Measurements from ENCODE around the gene DNER. TPM values are rescaled to one million over a fixed set of nuclear protein-coding genes. Genes with fewer than 3 reads are reported as not detected.
"Not testable (repeated sequence)": the region's sequence is repeated elsewhere in the genome, so short reads cannot be mapped to it uniquely, and the experiment has no call there.

Gene DNER
- total and polyA plus RNA-seq, 4 donors, result 0.01 TPM; not detected in 3

GRCh38 chr2:229340086-229340760, 374.1 kb downstream of the DNER start:
- H3K27me3 ChIP-seq (ENCODE audit: control insufficient read depth in 4 of 4, insufficient read depth in 4 of 4, low read length in 3 of 4), result no peaks in the 10 kb centered on the region
- H3K36me3 ChIP-seq (ENCODE audit: control insufficient read depth in 4 of 4, insufficient read depth in 3 of 4, low read depth in 1 of 4, low read length in 3 of 4), result no peaks in the 10 kb centered on the region
- no peaks in the 10 kb centered on the region for H3K9me3 ChIP-seq (ENCODE audit: control insufficient read depth in 4 of 4, low read length in 3 of 4)
- WGBS, result 95% methylated on average over 8 of the region's 8 CpGs
- H3K27ac ChIP-seq (ENCODE audit: low read depth in 1 of 2, low read length in 2 of 2), result no peak overlapping the region
- no peak overlapping the region for H3K4me3 ChIP-seq (ENCODE audit: low read depth in 1 of 3, low read length in 3 of 3)
- no peak for TF ChIP-seq NR2F2 (IDR thresholded peaks at IDR 0.05)
- no peak for TF ChIP-seq RXRA (IDR thresholded peaks at IDR 0.05)
- no peak for TF ChIP-seq REST (IDR thresholded peaks at IDR 0.05)
- no peak for TF ChIP-seq RAD21 (IDR thresholded peaks at IDR 0.05)
- H3K9ac ChIP-seq (ENCODE audit: low read depth in 1 of 2, low read length in 2 of 2), result no peak overlapping the region
- H3K4me1 ChIP-seq (ENCODE audit: control insufficient read depth in 4 of 4, insufficient read depth in 4 of 4, low read length in 3 of 4), result peaks cover 0 to 5% (median 0%) of the 10 kb centered on the region in 4 donors
- no peak for DNase-seq (ENCODE audit: low spot score)

GRCh38 chr2:229339618-229340017, 374.7 kb downstream of the DNER start:
- Histone ChIP-seq H3K4me3 (ENCODE audit: low read depth in 1 of 3, low read length in 3 of 3) (no peak overlapping the region), H3K9me3 (ENCODE audit: control insufficient read depth in 4 of 4, low read length in 3 of 4) (no peaks in the 10 kb centered on the region), H3K27ac (ENCODE audit: low read depth in 1 of 2, low read length in 2 of 2) (no peak overlapping the region), H3K9ac (ENCODE audit: low read depth in 1 of 2, low read length in 2 of 2) (no peak overlapping the region), H3K36me3 (ENCODE audit: control insufficient read depth in 4 of 4, insufficient read depth in 3 of 4, low read depth in 1 of 4, low read length in 3 of 4) (no peaks in the 10 kb centered on the region), H3K4me1 (ENCODE audit: control insufficient read depth in 4 of 4, insufficient read depth in 4 of 4, low read length in 3 of 4) (peaks cover 0 to 5% (median 0%) of the 10 kb centered on the region in 4 donors), H3K27me3 (ENCODE audit: control insufficient read depth in 4 of 4, insufficient read depth in 4 of 4, low read length in 3 of 4) (no peaks in the 10 kb centered on the region)
- TF ChIP-seq EGR1 (IDR thresholded peaks at IDR 0.05; ENCODE audit: low read depth in 2 of 2) (no peak), RAD21 (IDR thresholded peaks at IDR 0.05) (no peak), CTCF (IDR thresholded peaks at IDR 0.05; ENCODE audit: low read depth, low read length, missing input control) (no peak), SP1 (IDR thresholded peaks at IDR 0.05) (no peak), GABPA (IDR thresholded peaks at IDR 0.05 in 1 of 2, conservative IDR thresholded peaks at IDR 0.05 in 1 of 2) (no peak), ATF3 (IDR thresholded peaks at IDR 0.05) (no peak), TAF1 (conservative IDR thresholded peaks at IDR 0.05) (no peak), REST (IDR thresholded peaks at IDR 0.05) (no peak), RXRA (IDR thresholded peaks at IDR 0.05) (no peak), FOXA2 (IDR thresholded peaks at IDR 0.05) (no peak), JUND (IDR thresholded peaks at IDR 0.05) (no peak), ZBTB33 (IDR thresholded peaks at IDR 0.05) (no peak), MAX (IDR thresholded peaks at IDR 0.05) (no peak), YY1 (IDR thresholded peaks at IDR 0.05) (no peak), HNF4G (IDR thresholded peaks at IDR 0.05) (no peak)
- WGBS, result 85% methylated on average over 5 of the region's 5 CpGs
- no peak for DNase-seq (ENCODE audit: low spot score)

- H3K9me3 ChIP-seq (ENCODE audit: control insufficient read depth in 4 of 4, low read length in 3 of 4); H3K9ac ChIP-seq (ENCODE audit: low read depth in 1 of 2, low read length in 2 of 2); H3K4me3 ChIP-seq (ENCODE audit: low read depth in 1 of 3, low read length in 3 of 3); H3K27ac ChIP-seq (ENCODE audit: low read depth in 1 of 2, low read length in 2 of 2); DNase-seq (ENCODE audit: low spot score); H3K36me3 ChIP-seq (ENCODE audit: control insufficient read depth in 4 of 4, insufficient read depth in 3 of 4, low read depth in 1 of 4, low read length in 3 of 4); H3K27me3 ChIP-seq (ENCODE audit: control insufficient read depth in 4 of 4, insufficient read depth in 4 of 4, low read length in 3 of 4); H3K4me1 ChIP-seq (ENCODE audit: control insufficient read depth in 4 of 4, insufficient read depth in 4 of 4, low read length in 3 of 4): not testable (repeated sequence)
- 91% methylated on average over 4 of the region's 4 CpGs for WGBS
Measured at GRCh38 chr2:229339171-229339570, 375.2 kb downstream of the DNER start.
